ENCODE data around the gene GLUL.

Gene GLUL

DNA sequence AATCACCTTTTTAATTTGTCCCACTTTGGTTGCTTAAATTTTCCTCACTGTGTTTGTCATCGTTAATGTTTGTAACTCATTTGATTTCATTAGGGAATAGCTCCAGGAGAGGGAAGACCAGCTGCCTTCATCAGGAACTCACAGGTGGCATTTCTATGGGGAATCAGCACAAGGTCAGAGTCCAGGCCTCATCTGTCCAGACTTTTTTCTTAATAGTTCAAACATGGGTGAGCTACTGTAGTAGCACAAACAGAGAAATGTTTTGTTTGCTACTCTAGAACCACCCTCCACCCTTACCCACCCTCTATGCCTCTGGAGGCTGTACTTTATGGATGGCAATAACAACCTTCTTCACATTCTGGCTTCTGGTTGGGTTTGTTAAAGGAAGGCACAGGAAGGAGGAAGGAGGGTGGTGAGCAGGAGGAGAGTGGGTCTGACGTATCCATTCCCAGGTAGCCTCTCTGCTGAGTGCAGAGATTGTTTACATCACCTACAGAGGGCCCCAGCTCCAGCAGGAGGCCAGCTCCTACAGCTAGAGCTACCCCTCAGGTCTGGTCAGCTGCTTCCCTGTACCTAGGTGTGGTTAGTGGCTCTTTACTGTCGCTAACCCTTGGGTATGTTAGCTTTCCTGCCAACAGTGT is 17.0 kb upstream of the GLUL start:
- TF ChIP-seq, protein P1, sequence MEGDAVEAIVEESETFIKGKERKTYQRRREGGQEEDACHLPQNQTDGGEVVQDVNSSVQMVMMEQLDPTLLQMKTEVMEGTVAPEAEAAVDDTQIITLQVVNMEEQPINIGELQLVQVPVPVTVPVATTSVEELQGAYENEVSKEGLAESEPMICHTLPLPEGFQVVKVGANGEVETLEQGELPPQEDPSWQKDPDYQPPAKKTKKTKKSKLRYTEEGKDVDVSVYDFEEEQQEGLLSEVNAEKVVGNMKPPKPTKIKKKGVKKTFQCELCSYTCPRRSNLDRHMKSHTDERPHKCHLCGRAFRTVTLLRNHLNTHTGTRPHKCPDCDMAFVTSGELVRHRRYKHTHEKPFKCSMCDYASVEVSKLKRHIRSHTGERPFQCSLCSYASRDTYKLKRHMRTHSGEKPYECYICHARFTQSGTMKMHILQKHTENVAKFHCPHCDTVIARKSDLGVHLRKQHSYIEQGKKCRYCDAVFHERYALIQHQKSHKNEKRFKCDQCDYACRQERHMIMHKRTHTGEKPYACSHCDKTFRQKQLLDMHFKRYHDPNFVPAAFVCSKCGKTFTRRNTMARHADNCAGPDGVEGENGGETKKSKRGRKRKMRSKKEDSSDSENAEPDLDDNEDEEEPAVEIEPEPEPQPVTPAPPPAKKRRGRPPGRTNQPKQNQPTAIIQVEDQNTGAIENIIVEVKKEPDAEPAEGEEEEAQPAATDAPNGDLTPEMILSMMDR (IDR thresholded peaks at IDR 0.05; ENCODE audit: borderline replicate concordance, insufficient read depth, low read depth, low read length): no peak
- no peak overlapping the region for H3K4me3 ChIP-seq (ENCODE audit: low read depth, low read length)

DNA sequence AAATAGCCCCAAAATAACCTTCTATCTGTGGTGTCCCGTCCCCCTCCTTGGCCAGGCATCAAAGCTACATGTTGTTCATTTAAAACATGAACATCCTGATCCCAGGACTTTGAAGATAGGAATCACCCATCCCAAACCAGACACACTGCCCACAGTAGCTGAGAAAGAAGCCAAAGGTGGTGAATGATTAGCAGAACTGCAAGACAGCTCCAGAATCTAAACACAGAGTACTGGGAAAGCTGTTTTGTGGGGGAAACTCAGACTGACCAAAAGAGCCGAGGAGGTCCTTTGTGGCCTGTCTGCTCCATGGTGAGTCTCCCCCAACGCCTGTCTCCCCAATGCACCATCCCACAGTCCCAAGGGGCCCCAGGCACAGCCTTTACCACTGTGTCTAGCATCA is 16.1 kb upstream of the GLUL start:
- TF ChIP-seq, protein P1 (IDR thresholded peaks at IDR 0.05; ENCODE audit: borderline replicate concordance, insufficient read depth, low read depth, low read length): no peak
- no peak overlapping the region for H3K4me3 ChIP-seq (ENCODE audit: low read depth, low read length)

DNA sequence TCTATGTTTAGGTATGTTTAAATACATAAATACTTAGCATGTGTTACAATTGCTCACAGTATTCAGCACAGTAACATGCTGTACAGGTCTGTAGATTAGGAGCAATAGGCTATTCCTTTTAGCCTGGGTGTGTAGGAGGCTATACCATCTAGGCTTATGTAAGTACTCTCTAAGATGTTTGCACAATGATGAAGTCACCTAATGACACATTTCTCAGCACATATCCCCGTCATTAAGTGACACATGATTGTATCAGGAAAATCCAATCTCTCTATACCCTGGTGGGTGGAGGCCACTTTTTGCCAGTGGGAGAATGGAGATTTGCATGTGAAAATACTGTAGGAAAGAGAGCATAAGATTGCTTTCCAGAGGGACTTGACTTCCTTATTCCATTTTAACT is 14.4 kb upstream of the GLUL start:
- H3K4me3 ChIP-seq (ENCODE audit: low read depth, low read length): no peak overlapping the region
- TF ChIP-seq, protein P1 (IDR thresholded peaks at IDR 0.05; ENCODE audit: borderline replicate concordance, insufficient read depth, low read depth, low read length): no peak

DNA sequence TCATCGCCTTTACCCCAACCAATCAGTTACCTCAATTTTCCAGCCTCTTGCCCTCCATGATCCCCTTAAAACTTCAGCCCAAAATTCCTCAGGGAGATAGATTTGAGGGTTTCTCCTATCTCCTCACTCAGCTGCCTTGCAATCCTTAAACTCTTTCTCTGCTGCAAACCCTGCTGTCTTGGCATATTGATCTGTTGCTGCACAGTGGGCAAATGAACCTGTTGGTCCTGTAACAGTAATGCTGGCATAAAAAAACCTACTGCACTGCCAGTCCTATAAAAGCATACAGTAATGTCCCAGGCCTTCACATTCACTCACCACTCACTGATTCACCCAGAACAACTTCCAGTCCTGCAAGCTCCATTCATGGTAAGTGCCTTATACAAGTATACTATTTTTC is 14.0 kb upstream of the GLUL start:
- no peak overlapping the region for H3K4me3 ChIP-seq (ENCODE audit: low read depth, low read length)
- TF ChIP-seq, protein P1 (IDR thresholded peaks at IDR 0.05; ENCODE audit: borderline replicate concordance, insufficient read depth, low read depth, low read length): no peak

DNA sequence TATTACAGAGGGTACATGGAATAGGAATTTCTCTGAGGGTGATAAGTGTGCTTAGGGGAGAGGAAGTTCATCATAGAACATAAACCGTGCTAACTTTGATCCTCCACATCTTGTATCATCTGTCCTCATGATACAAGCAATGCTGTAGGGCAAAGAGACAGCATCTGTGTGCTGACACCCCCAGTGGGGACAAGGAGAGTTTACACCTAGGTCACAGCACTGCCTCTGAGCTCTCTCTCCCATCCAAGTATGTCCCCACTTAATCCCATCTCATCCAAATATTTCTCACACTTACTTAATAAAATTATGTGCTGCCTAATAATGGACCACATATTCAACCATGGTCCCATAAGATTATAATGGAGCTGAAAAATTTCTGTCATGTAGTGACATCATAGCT is 13.2 kb upstream of the GLUL start:
- no peak overlapping the region for H3K4me3 ChIP-seq (ENCODE audit: low read depth, low read length)
- TF ChIP-seq, protein P1 (IDR thresholded peaks at IDR 0.05; ENCODE audit: borderline replicate concordance, insufficient read depth, low read depth, low read length): peak; percentile 26; the same call in 1 of the 2 replicates

DNA sequence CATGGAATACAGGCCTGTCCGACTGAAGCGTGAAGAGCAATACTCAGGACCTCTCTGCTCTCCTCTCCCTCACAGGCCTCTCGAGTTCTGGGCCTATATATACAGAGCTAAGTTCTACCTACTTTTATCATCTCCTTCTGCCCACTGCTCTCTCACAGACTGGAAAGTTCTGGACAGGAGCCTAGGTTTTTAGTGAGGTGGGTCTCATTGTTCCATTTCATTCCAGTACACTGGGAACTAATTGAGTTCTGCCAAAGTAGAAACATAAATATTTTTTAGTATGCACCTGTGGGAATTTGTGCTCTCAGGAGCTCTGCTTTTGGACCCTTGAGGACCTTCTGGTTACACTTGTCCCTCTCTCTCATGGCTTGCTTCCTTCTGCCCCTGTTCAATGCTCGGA is 9.0 kb upstream of the GLUL start, which contains the start of gene TEDDM1:
TSS of gene TEDDM1 (minus strand) at position 101 of the 400 bp plus-strand sequence. CDS start 182 bp downstream, outside the sequence.
- TF ChIP-seq, protein P1 (IDR thresholded peaks at IDR 0.05; ENCODE audit: borderline replicate concordance, insufficient read depth, low read depth, low read length): no peak
- no peak within 1 kb of the TSS for H3K4me3 ChIP-seq (ENCODE audit: low read depth, low read length)

DNA sequence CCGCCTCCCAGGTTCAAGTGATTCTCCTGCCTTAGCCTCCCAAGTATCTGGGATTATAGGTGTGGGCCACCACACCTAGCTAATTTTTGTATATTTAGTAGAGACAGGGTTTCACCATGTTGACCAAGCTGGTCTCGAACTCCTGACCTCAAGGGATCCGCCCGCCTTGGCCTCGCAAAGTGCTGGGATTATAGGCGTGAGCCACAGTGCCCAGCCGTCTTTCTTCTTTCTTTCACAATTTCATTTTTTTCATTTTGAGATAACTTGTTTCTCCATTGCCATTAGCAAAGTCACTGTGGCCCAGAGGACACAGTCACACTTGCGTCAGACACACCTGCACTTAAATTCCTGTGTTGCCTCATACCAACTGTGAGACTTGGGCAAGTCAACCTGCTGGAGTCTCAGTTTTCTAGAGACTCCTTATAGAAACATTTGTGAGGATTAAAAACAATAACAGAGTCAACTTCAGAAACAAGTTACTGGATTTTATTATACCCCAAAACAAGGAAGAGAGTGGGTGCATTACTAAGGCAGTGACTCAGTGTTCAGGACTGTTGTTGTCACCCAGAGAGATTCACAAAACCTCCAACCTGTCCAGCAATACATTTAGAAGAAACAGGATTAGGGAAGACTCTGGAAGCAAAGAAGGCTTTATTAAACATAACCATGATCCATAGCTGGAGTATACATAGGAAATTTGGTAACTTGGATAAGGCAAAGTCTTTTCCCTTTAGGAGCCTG is 6.2 kb upstream of the GLUL start:
- no peak overlapping the region for H3K4me3 ChIP-seq (ENCODE audit: low read depth, low read length)
- TF ChIP-seq, protein P1 (IDR thresholded peaks at IDR 0.05; ENCODE audit: borderline replicate concordance, insufficient read depth, low read depth, low read length): no peak

All from GM12875 (cell line).